Memory B cell (primary cell): ENCODE measurements around the gene NAA40.

Source experiments
- ATAC-seq: fragments of 150-1000 bp; cut with Tn5 transposase; 2 replicates; pipeline ENCODE4 v1.10.0; 2021; ENCODE audit warnings: low read depth, mild to moderate bottlenecking, moderate library complexity
- DNase-seq, 2 donors: peaks; one replicate each; pipeline ENCODE4 v3.0.0; 2022; ENCODE audit warnings: low spot score in 2 of 2
- H3K27ac Mint-ChIP-seq: one replicate; pipeline ENCODE4 v1.8.0; 2022; ENCODE audit warnings: mild to moderate bottlenecking, moderate library complexity, mixed read lengths
- H3K27me3 Mint-ChIP-seq: one replicate; pipeline ENCODE4 v1.8.0; 2022; ENCODE audit warnings: mixed read lengths
- H3K36me3 Mint-ChIP-seq: one replicate; pipeline ENCODE4 v1.8.0; 2022; ENCODE audit warnings: mild to moderate bottlenecking, mixed read lengths
- H3K4me1 Mint-ChIP-seq: one replicate; pipeline ENCODE4 v1.8.0; 2022; ENCODE audit warnings: mixed read lengths
- H3K4me3 Mint-ChIP-seq: one replicate; pipeline ENCODE4 v1.8.0; 2022; ENCODE audit warnings: mild to moderate bottlenecking, moderate library complexity, mixed read lengths
- H3K9me3 Mint-ChIP-seq: one replicate; pipeline ENCODE4 v1.8.0; 2022; ENCODE audit warnings: mixed read lengths

Gene NAA40

GRCh38 chr11:63917692-63918506 lies 20.9 kb upstream of the NAA40 start:
- peaks cover 11% of the 10 kb centered on the region for H3K4me1 Mint-ChIP-seq
- ATAC-seq, result peak; percentile 35
- peak overlapping the region; percentile 87 for H3K4me3 Mint-ChIP-seq
- no peak for DNase-seq
- H3K27ac Mint-ChIP-seq, result no peak overlapping the region
- peaks cover 3% of the 10 kb centered on the region for H3K27me3 Mint-ChIP-seq
- H3K36me3 Mint-ChIP-seq, result no peaks in the 10 kb centered on the region
- no peaks in the 10 kb centered on the region for H3K9me3 Mint-ChIP-seq

- H3K4me3 Mint-ChIP-seq, result peak overlapping the region; percentile 70
- peaks cover 7% of the 10 kb centered on the region for H3K27me3 Mint-ChIP-seq
- H3K4me1 Mint-ChIP-seq, result peaks cover 11% of the 10 kb centered on the region
- DNase-seq (no peak), ATAC-seq (no peak)
- H3K36me3 Mint-ChIP-seq, result no peaks in the 10 kb centered on the region
- H3K27ac Mint-ChIP-seq, result no peak overlapping the region
- no peaks in the 10 kb centered on the region for H3K9me3 Mint-ChIP-seq
Measured at GRCh38 chr11:63918507-63919191, 20.2 kb upstream of the NAA40 start.

DNA sequence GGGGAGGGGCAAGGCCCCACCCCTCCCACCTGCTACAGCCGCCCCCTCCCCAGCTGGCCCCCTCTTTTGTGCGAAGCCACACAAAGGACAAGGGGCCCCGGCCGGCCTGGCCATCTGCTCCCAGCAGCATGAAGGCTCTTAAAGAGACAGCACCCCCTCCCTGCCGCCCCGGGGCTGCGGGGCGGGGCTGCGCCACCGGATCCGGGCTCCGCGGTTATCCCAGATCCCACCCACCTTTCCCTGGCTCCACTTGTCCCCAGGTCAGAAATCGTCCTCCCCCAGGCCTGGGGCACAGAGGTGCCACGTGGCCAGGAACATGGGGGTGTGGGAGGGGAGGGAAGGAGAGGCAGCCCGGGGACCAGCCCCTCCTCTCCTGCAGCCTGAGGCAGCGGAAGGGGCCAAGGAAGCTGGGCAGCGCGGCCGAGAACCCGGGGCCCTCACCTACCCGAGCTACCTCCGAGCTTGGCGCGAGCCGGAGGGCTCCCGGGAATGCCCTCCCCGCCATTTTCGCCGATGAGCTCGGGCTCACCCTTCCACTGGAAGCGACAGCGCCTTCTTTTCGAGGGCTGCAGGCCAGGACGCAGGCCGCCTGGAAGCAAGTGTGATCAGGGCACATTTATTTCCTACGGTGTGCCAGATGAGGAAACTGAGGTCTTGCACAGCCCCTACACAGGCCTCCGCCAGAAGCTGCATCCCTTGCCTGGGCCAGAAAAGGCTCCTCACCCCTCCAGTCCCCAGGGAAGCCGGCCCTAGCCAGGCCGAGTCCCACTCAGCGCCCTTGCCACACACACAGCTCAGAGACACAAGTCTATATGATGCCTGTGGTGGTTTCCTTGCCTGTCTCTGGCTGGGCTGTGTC lies 19.3 kb upstream of the NAA40 start:
- no peak overlapping the region for H3K4me3 Mint-ChIP-seq
- no peaks in the 10 kb centered on the region for H3K9me3 Mint-ChIP-seq
- H3K27ac Mint-ChIP-seq, result no peak overlapping the region
- no peaks in the 10 kb centered on the region for H3K36me3 Mint-ChIP-seq
- ATAC-seq (no peak), DNase-seq (no peak)
- peaks cover 9% of the 10 kb centered on the region for H3K27me3 Mint-ChIP-seq
- peaks cover 11% of the 10 kb centered on the region for H3K4me1 Mint-ChIP-seq

- Mint-ChIP-seq H3K4me1 (peaks cover 11% of the 10 kb centered on the region), H3K9me3 (no peaks in the 10 kb centered on the region), H3K4me3 (no peak overlapping the region), H3K36me3 (no peaks in the 10 kb centered on the region), H3K27me3 (peaks cover 6% of the 10 kb centered on the region), H3K27ac (no peak overlapping the region)
- ATAC-seq (no peak), DNase-seq (no peak)
Measured at GRCh38 chr11:63920126-63920938, 18.5 kb upstream of the NAA40 start.

GRCh38 chr11:63920939-63921417 lies 17.8 kb upstream of the NAA40 start:
- DNase-seq, result no peak
- ATAC-seq, result no peak
- no peak overlapping the region for H3K27ac Mint-ChIP-seq
- peaks cover 6% of the 10 kb centered on the region for H3K27me3 Mint-ChIP-seq
- peaks cover 11% of the 10 kb centered on the region for H3K4me1 Mint-ChIP-seq
- H3K4me3 Mint-ChIP-seq, result no peak overlapping the region
- no peaks in the 10 kb centered on the region for H3K9me3 Mint-ChIP-seq
- no peaks in the 10 kb centered on the region for H3K36me3 Mint-ChIP-seq

- Mint-ChIP-seq H3K4me3 (no peak overlapping the region), H3K36me3 (no peaks in the 10 kb centered on the region), H3K27ac (no peak overlapping the region), H3K9me3 (no peaks in the 10 kb centered on the region), H3K27me3 (peaks cover 6% of the 10 kb centered on the region), H3K4me1 (peaks cover 6% of the 10 kb centered on the region)
- no peak for ATAC-seq
- no peak for DNase-seq
Measured at GRCh38 chr11:63922673-63923192, 16.1 kb upstream of the NAA40 start.

DNA sequence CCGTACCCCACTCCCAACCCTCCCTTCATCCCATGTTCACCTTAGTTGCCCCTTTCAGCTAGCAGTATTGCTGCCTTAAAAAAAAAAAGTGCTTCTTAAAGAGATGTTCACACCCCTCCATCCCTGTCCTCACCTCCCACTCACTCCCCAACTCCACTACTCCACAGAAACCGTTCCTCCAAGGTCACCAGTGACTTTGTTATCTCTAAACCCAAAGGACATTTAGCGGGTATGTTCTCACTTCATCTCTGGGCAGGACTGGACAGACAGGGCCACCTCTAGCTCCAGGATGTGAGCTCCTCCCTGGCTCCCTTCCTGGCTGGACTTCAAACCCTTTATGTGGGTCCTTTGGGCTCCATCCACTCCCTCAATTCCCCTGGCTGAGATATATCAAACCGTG lies 15.5 kb upstream of the NAA40 start:
- no peaks in the 10 kb centered on the region for H3K36me3 Mint-ChIP-seq
- H3K4me1 Mint-ChIP-seq, result peaks cover 6% of the 10 kb centered on the region
- no peak for DNase-seq
- no peak for ATAC-seq
- H3K27ac Mint-ChIP-seq, result no peak overlapping the region
- H3K9me3 Mint-ChIP-seq, result no peaks in the 10 kb centered on the region
- H3K27me3 Mint-ChIP-seq, result peaks cover 6% of the 10 kb centered on the region
- H3K4me3 Mint-ChIP-seq, result no peak overlapping the region

- no peaks in the 10 kb centered on the region for H3K4me1 Mint-ChIP-seq
- no peak for DNase-seq
- H3K9me3 Mint-ChIP-seq, result no peaks in the 10 kb centered on the region
- H3K27me3 Mint-ChIP-seq, result peaks cover 5% of the 10 kb centered on the region
- no peaks in the 10 kb centered on the region for H3K36me3 Mint-ChIP-seq
- no peak overlapping the region for H3K4me3 Mint-ChIP-seq
- ATAC-seq, result no peak
- no peak overlapping the region for H3K27ac Mint-ChIP-seq
Measured at GRCh38 chr11:63929616-63930015, 9.2 kb upstream of the NAA40 start.

GRCh38 chr11:63931045-63931444 lies 7.8 kb upstream of the NAA40 start:
- H3K27me3 Mint-ChIP-seq, result peaks cover 5% of the 10 kb centered on the region
- no peak overlapping the region for H3K4me3 Mint-ChIP-seq
- no peak overlapping the region for H3K27ac Mint-ChIP-seq
- H3K36me3 Mint-ChIP-seq, result no peaks in the 10 kb centered on the region
- no peak for ATAC-seq
- DNase-seq, result no peak
- no peaks in the 10 kb centered on the region for H3K9me3 Mint-ChIP-seq
- peaks cover 2% of the 10 kb centered on the region for H3K4me1 Mint-ChIP-seq

GRCh38 chr11:63931876-63932275 lies 6.9 kb upstream of the NAA40 start:
- no peak overlapping the region for H3K27ac Mint-ChIP-seq
- H3K4me3 Mint-ChIP-seq, result no peak overlapping the region
- ATAC-seq (no peak), DNase-seq (no peak)
- H3K27me3 Mint-ChIP-seq, result peaks cover 5% of the 10 kb centered on the region
- H3K9me3 Mint-ChIP-seq, result no peaks in the 10 kb centered on the region
- no peaks in the 10 kb centered on the region for H3K36me3 Mint-ChIP-seq
- H3K4me1 Mint-ChIP-seq, result peaks cover 2% of the 10 kb centered on the region

DNA sequence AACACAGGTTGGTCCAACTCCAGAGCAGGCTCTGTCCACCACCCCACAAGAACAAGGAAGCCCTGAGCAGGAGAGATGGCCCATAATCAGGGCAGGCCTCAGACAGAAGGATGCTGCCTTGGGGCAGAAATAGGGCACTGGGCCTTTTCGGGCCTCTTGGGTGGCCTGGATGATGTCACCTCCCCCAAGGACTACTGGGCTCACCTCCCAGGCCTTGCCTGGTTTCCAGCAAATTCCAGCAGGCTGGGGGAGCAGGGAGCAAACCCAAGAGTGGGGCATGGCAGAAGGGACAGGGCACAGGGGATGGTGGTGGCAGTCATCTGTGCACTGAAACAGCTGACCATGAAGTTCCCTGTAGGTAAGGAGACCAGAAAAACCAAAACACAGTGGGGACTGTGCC lies 5.3 kb upstream of the NAA40 start:
- DNase-seq, result no peak

GRCh38 chr11:63937713-63938478 lies 906 bp upstream of the NAA40 start:
- Mint-ChIP-seq H3K4me3 (peak overlapping the region; percentile 95), H3K27ac (peak overlapping the region; percentile 85), H3K4me1 (peaks cover 24% of the 10 kb centered on the region), H3K9me3 (no peaks in the 10 kb centered on the region), H3K27me3 (no peaks in the 10 kb centered on the region), H3K36me3 (peaks cover 2% of the 10 kb centered on the region)
- peak; percentile 5 for ATAC-seq
- no peak for DNase-seq

More for the DNA sequence above, 5.3 kb upstream of the NAA40 start:
- H3K27ac Mint-ChIP-seq, result no peak overlapping the region
- H3K36me3 Mint-ChIP-seq, result no peaks in the 10 kb centered on the region
- no peaks in the 10 kb centered on the region for H3K9me3 Mint-ChIP-seq
- no peak overlapping the region for H3K4me3 Mint-ChIP-seq
- H3K4me1 Mint-ChIP-seq, result peaks cover 7% of the 10 kb centered on the region
- ATAC-seq, result no peak
- peaks cover 5% of the 10 kb centered on the region for H3K27me3 Mint-ChIP-seq
